ENCODE data around the gene GET4. TPM values are rescaled to one million over a fixed set of nuclear protein-coding genes. Genes with fewer than 3 reads are reported as not detected.

The GET4 gene, protein sequence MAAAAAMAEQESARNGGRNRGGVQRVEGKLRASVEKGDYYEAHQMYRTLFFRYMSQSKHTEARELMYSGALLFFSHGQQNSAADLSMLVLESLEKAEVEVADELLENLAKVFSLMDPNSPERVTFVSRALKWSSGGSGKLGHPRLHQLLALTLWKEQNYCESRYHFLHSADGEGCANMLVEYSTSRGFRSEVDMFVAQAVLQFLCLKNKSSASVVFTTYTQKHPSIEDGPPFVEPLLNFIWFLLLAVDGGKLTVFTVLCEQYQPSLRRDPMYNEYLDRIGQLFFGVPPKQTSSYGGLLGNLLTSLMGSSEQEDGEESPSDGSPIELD
- 46.3 and 48.3 TPM in 2 replicates for total RNA-seq
- 102 and 126 TPM in 2 replicates for polyA plus RNA-seq

GRCh38 chr7:876077-876971 lies at the start of gene GET4:
GET4 (plus strand) TSS chr7:876554; CDS start chr7:876646, 92 bp downstream.
- H3K27me3 ChIP-seq = no peaks in the 10 kb centered on the region
- DNase-seq (ENCODE audit: low spot score) = peak; percentile 98
- peak within 1 kb of the TSS; percentile 97 for H3K4me2 ChIP-seq
- peaks cover 39% of the 10 kb centered on the region for H3K79me2 ChIP-seq
- H4K20me1 ChIP-seq (ENCODE audit: insufficient read depth, poor library complexity, severe bottlenecking) = peaks cover 35% of the 10 kb centered on the region
- peak within 1 kb of the TSS; percentile 98 for H3K27ac ChIP-seq
- no peaks in the 10 kb centered on the region for H3K36me3 ChIP-seq (replicated peaks; ENCODE audit: insufficient read depth, low read depth)
- H3K9me2 ChIP-seq (replicated peaks; ENCODE audit: insufficient read depth) = no peaks in the 10 kb centered on the region
- H3K4me3 ChIP-seq = peak within 1 kb of the TSS; percentile 96
- H3K4me1 ChIP-seq (ENCODE audit: insufficient read depth) = peaks cover 25% of the 10 kb centered on the region
- H3K9me3 ChIP-seq (ENCODE audit: low read depth) = no peaks in the 10 kb centered on the region
- TF ChIP-seq CTCF (IDR thresholded peaks at IDR 0.05; ENCODE audit: poor library complexity) (peak; percentile 28), EZH2phosphoT487 (IDR thresholded peaks at IDR 0.05; ENCODE audit: low read depth, severe bottlenecking, unreplicated experiment) (no peak)
- H2AFZ ChIP-seq = peak within 1 kb of the TSS; percentile 96
- 1% methylated on average over 73 of the region's 129 CpGs for WGBS (ENCODE audit: low lambda C conversion rate, missing lambda C conversion rate)

DNA sequence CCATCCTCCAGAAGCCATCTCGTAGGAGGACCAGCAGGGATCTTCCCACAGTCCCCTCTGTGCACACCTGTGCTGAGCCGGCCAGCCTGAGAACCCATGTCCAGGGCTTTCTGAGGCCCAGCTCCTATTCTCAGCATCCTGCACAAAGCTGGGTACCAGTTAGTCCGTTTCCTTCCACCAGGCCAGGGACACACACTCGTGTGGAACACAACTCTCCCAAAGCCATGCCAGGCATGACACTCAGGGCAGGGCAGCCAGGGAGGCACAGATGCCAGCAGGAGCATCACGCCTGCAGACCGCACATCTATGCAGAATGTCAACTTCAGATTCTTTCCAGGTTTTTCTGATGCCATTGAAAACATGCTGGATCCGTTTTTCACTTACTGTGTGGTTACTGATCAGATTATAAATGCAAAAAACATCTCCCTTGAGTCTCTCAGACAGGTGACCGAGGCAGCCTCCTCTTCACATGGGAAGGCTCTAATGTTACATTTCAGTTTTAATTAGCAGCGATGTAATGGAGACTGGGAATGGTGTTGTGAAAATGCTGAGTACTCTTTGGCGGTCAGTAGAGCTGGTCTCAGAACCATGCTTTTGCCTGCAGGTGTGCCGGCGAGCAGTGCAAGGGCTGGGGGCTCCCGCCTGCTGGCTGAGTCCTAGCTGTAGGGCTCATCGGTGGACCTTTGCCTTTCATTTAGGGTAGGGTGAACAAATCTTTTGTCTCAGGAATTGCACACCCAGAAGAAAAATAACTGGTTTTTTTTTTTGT lies 47.4 kb upstream of the GET4 start:
- Histone ChIP-seq H3K27me3 (no peaks in the 10 kb centered on the region), H2AFZ (no peak overlapping the region), H3K9me3 (ENCODE audit: low read depth) (no peaks in the 10 kb centered on the region), H3K4me2 (no peak overlapping the region), H4K20me1 (ENCODE audit: insufficient read depth, poor library complexity, severe bottlenecking) (peaks cover 28% of the 10 kb centered on the region), H3K4me3 (no peak overlapping the region), H3K4me1 (ENCODE audit: insufficient read depth) (peaks cover 23% of the 10 kb centered on the region), H3K9me2 (replicated peaks; ENCODE audit: insufficient read depth) (no peaks in the 10 kb centered on the region), H3K36me3 (replicated peaks; ENCODE audit: insufficient read depth, low read depth) (no peaks in the 10 kb centered on the region), H3K27ac (no peak overlapping the region), H3K79me2 (peaks cover 89% of the 10 kb centered on the region)
- no peak for DNase-seq (ENCODE audit: low spot score)
- TF ChIP-seq EZH2phosphoT487 (IDR thresholded peaks at IDR 0.05; ENCODE audit: low read depth, severe bottlenecking, unreplicated experiment) = no peak
- WGBS (ENCODE audit: low lambda C conversion rate, missing lambda C conversion rate) = 96% methylated on average over 14 of the region's 14 CpGs

- H3K9me3 ChIP-seq (ENCODE audit: low read depth) = no peaks in the 10 kb centered on the region
- H3K36me3 ChIP-seq (replicated peaks; ENCODE audit: insufficient read depth, low read depth) = no peaks in the 10 kb centered on the region
- H3K4me3 ChIP-seq = no peak overlapping the region
- H4K20me1 ChIP-seq (ENCODE audit: insufficient read depth, poor library complexity, severe bottlenecking) = peaks cover 23% of the 10 kb centered on the region
- WGBS (ENCODE audit: low lambda C conversion rate, missing lambda C conversion rate) = 89% methylated on average over 12 of the region's 12 CpGs
- no peak for TF ChIP-seq EZH2 (IDR thresholded peaks at IDR 0.05; ENCODE audit: borderline replicate concordance)
- TF ChIP-seq EZH2phosphoT487 (IDR thresholded peaks at IDR 0.05; ENCODE audit: low read depth, severe bottlenecking, unreplicated experiment) = no peak
- H3K27ac ChIP-seq = no peak overlapping the region
- peaks cover 89% of the 10 kb centered on the region for H3K79me2 ChIP-seq
- H2AFZ ChIP-seq = no peak overlapping the region
- DNase-seq (ENCODE audit: low spot score) = no peak
- H3K4me2 ChIP-seq = no peak overlapping the region
- peaks cover 23% of the 10 kb centered on the region for H3K4me1 ChIP-seq (ENCODE audit: insufficient read depth)
- no peaks in the 10 kb centered on the region for H3K27me3 ChIP-seq
- H3K9me2 ChIP-seq (replicated peaks; ENCODE audit: insufficient read depth) = no peaks in the 10 kb centered on the region
Observed at GRCh38 chr7:830069-830468, 46.3 kb upstream of the GET4 start.

GRCh38 chr7:831596-832166 lies 44.7 kb upstream of the GET4 start:
- H3K36me3 ChIP-seq (replicated peaks; ENCODE audit: insufficient read depth, low read depth) = no peaks in the 10 kb centered on the region
- no peak for TF ChIP-seq CTCF (IDR thresholded peaks at IDR 0.05; ENCODE audit: poor library complexity)
- TF ChIP-seq EZH2phosphoT487 (IDR thresholded peaks at IDR 0.05; ENCODE audit: low read depth, severe bottlenecking, unreplicated experiment) = no peak
- TF ChIP-seq EZH2 (IDR thresholded peaks at IDR 0.05; ENCODE audit: borderline replicate concordance) = no peak
- WGBS (ENCODE audit: low lambda C conversion rate, missing lambda C conversion rate) = 47% methylated on average over 7 of the region's 7 CpGs
- no peaks in the 10 kb centered on the region for H3K9me2 ChIP-seq (replicated peaks; ENCODE audit: insufficient read depth)
- H3K9me3 ChIP-seq (ENCODE audit: low read depth) = no peaks in the 10 kb centered on the region
- DNase-seq (ENCODE audit: low spot score) = peak; percentile 77
- H2AFZ ChIP-seq = no peak overlapping the region
- H3K4me2 ChIP-seq = peak overlapping the region; percentile 65
- peaks cover 23% of the 10 kb centered on the region for H3K4me1 ChIP-seq (ENCODE audit: insufficient read depth)
- H3K79me2 ChIP-seq = peaks cover 89% of the 10 kb centered on the region
- H3K4me3 ChIP-seq = no peak overlapping the region
- H3K27ac ChIP-seq = peak overlapping the region; percentile 95
- H3K27me3 ChIP-seq = no peaks in the 10 kb centered on the region
- peaks cover 20% of the 10 kb centered on the region for H4K20me1 ChIP-seq (ENCODE audit: insufficient read depth, poor library complexity, severe bottlenecking)

Measured in hepatocyte (in vitro differentiated cells).